Esophagus (tissue), 2 donors: ENCODE measurements around the gene HNRNPLL. TPM values are rescaled to one million over a fixed set of nuclear protein-coding genes. Genes with fewer than 3 reads are reported as not detected.
"Not testable (repeated sequence)": the region's sequence is repeated elsewhere in the genome, so short reads cannot be mapped to it uniquely, and the experiment has no call there.

Experiments used
- H3K27ac ChIP-seq, 2 donors: one replicate each; pipeline ENCODE4 v1.5.1; 2013; ENCODE audit warnings: low read depth in 2 of 2, mild to moderate bottlenecking in 2 of 2, inconsistent platforms in 1 of 2, low read length in 1 of 2, moderate library complexity in 1 of 2
- H3K27me3 ChIP-seq, 2 donors: one replicate each; pipeline ENCODE4 v1.6.1; 2013; ENCODE audit warnings: low read length in 2 of 2, control low read depth in 1 of 2, mild to moderate bottlenecking in 1 of 2; ENCODE audit not compliant: insufficient read depth in 2 of 2, control insufficient read depth in 1 of 2
- H3K36me3 ChIP-seq, 2 donors: one replicate each; pipeline ENCODE4 v1.6.1; 2013; ENCODE audit warnings: low read length in 1 of 2; ENCODE audit not compliant: control insufficient read depth in 2 of 2, insufficient read depth in 2 of 2
- H3K4me1 ChIP-seq, 2 donors: one replicate each; pipeline ENCODE4 v1.6.1; 2013; ENCODE audit warnings: low read length in 1 of 2; ENCODE audit not compliant: control insufficient read depth in 2 of 2, insufficient read depth in 2 of 2
- H3K4me3 ChIP-seq, 2 donors: one replicate each; pipeline ENCODE4 v1.5.1; 2013; ENCODE audit warnings: low read length in 2 of 2, mild to moderate bottlenecking in 2 of 2, low read depth in 1 of 2, moderate library complexity in 1 of 2
- H3K9me3 ChIP-seq, 2 donors: one replicate each; pipeline ENCODE4 v1.6.1; 2013; ENCODE audit warnings: mild to moderate bottlenecking in 2 of 2, low read depth in 1 of 2, low read length in 1 of 2, moderate library complexity in 1 of 2; ENCODE audit not compliant: control insufficient read depth in 2 of 2, insufficient read depth in 1 of 2
- WGBS, 2 donors: extraction: QIAGEN DNeasy Blood & Tissue Kit; methylation state at CpG; one replicate each; pipeline ENCODE4 v1.1.7; 2013; 5-methylcytosine and 5-hydroxymethylcytosine counted together
- polyA plus RNA-seq, 2 donors: library from polyadenylated mRNA; stranded (reverse); fragments of 200-250 nt; gene quantifications; one replicate each; pipeline ENCODE4 v1.2.3, GENCODE V29; 2013
- donor health status: healthy with polysubstance abuse.
- donor health status: Bipolar disorder and iron deficiency.

The HNRNPLL gene
- polyA plus RNA-seq = 1 to 10 TPM; 5.4 to 9.6 TPM

DNA sequence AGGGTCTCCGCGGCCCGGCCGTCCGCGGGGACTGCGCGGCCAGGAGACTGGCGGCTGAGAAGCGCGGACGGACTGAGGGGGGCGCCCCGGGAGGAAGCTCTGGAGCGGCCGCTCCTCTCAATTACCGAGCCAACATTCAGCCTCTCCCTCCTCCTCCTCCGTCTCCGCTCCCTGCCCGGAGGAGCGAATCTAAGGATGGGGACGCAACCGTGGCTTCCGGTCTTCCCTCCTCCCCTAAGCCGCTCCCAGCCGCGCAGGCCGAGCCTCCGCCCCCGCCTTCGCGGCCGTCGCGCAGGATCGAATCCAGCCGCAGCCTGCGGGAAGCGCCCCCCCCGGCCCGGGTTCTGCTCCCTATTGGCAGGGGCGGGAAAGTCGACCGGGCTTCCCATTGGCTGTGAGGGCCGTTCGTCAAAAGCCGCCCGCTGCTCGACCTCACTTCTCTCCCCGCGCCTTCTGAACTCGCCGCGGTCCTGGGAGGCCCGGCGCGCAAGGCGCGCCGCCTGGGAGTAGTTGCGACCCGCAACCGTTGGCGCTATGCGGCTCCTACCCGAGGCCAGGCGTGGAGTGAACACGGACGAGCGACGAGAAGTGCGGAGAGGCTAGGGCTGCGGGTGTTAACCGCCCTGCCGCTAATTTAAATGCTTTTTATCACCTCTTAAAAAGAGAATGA lies at the start of gene HNRNPLL:
Gene HNRNPLL (minus strand): TSS at position 197 of the 670 bp plus-strand sequence. CDS start 302 bp downstream, outside the sequence.
- Histone ChIP-seq H3K4me1 (peaks cover 0 to 3% of the 10 kb centered on the region in 2 donors), H3K27me3 (no peaks in the 10 kb centered on the region), H3K4me3 (peak within 1 kb of the TSS; percentile 84 to 93), H3K27ac (peak within 1 kb of the TSS; percentile 94 to 98), H3K36me3 (no peaks in the 10 kb centered on the region), H3K9me3 (no peaks in the 10 kb centered on the region)
- WGBS, 2 donors = 0% methylated on average over 69 to 75 of the region's 75 CpGs

DNA sequence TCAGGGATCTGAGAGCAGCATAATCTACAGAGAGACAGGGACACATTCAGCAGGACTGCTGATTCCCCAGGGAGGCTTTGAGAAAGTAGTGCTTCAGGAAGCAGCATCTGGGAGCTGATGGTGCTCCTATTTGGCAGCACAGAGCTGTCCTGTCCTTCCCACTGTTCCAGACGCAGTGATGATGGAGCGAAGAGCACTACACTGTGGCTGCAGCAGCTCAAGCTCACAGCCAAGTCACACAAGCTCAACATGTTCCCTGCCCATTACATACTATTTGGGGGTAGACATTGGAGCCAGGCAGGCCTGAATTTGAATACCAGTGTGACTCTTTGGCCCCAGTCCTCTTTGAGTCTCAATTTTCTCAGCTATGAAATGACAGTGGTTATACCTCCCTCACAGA lies 48.0 kb upstream of the HNRNPLL start:
- Histone ChIP-seq H3K4me1 (no peaks in the 10 kb centered on the region), H3K4me3 (no peak overlapping the region), H3K36me3 (no peaks in the 10 kb centered on the region), H3K9me3 (no peaks in the 10 kb centered on the region), H3K27me3 (no peaks in the 10 kb centered on the region), H3K27ac (no peak overlapping the region)
- 98 to 100% methylated on average over 2 of the region's 2 CpGs for WGBS, 2 donors

DNA sequence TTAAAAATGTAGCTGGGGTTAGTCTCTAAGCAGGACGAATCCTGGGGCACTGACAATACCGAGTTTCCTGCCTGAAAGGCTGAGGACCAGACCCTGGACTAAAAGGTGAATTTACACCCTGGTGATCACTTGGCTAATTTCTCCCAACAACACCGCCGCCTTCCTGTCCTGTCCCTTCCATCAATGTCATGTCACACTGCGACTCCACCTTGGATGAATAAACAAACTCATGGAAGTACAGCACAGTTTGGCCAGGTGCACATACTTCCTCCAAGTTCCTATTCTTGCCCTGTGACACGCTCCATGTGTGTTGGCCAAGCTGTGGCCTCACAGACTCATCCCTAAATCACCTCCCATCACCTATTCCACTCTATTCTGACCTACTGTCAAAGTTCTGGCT lies 47.3 kb upstream of the HNRNPLL start:
- H3K4me1 ChIP-seq = no peaks in the 10 kb centered on the region
- H3K27me3 ChIP-seq = no peaks in the 10 kb centered on the region
- H3K36me3 ChIP-seq = no peaks in the 10 kb centered on the region
- no peak overlapping the region for H3K4me3 ChIP-seq
- no peak overlapping the region for H3K27ac ChIP-seq
- no peaks in the 10 kb centered on the region for H3K9me3 ChIP-seq
- WGBS, 2 donors = 81 to 89% methylated on average over 6 of the region's 6 CpGs

DNA sequence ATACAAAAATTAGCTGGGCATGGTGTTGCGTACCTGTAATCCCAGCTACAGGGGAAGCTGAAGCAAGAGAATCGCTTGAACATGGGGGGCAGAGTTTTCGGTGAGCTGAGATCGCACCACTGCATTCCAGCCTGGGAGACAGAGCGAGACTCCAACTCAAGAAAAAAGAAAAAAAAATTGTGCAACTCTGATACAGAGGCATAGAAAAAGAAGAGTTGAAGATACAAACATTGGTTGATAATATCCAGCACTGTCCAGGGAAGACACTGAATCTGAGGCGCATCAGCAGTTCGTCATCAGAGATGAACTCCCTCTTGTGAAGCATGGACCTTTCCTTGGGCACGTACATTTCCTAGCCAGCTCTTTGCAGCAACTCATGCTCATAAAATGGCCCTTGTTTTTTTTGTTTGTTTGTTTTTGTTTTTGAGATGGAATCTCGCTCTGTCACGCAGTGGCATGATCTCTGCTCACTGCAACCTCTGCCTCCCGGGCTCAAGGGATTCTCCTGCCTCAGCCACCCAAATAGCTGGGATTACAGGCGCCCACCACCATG lies 46.5 kb upstream of the HNRNPLL start:
- Histone ChIP-seq H3K36me3 (no peaks in the 10 kb centered on the region), H3K27me3 (no peaks in the 10 kb centered on the region), H3K27ac (no peak overlapping the region), H3K4me1 (no peaks in the 10 kb centered on the region), H3K9me3 (no peaks in the 10 kb centered on the region), H3K4me3 (no peak overlapping the region)
- 97% methylated on average over 12 of the region's 12 CpGs for WGBS, 2 donors

DNA sequence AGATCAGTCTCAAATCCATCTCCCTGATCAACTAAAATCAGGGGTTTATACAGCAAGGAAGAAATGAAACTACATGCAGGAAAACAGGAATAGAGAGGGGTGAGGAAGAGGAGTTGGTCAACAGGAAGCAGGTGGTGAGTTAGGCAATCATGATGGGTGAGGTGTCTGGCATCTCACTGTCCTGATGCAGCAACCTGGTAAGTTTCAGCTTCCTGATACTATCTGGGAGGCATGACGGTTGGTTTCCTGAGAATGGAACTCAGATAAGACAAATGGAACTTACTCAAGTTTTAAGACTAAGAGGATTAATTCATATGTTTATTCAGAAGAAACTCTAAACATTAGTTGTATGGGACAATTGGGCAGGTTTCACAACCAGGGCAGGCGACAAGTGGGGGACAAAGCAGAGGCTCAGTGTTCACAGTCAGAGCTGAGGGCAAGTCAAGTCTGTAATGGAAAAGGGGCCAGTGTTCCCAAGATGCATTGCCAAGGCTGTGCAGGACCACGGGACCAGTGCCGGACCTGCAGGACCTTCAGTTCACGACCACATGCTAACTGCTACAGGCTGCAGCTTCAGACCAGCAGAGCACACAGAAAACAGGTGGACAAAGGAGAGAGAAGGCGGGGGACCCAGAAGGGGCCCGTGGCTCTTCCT lies 45.5 kb upstream of the HNRNPLL start:
- no peaks in the 10 kb centered on the region for H3K9me3 ChIP-seq
- H3K27ac ChIP-seq = no peak overlapping the region
- no peaks in the 10 kb centered on the region for H3K36me3 ChIP-seq
- WGBS, 2 donors = 82 to 84% methylated on average over 7 of the region's 7 CpGs
- no peak overlapping the region for H3K4me3 ChIP-seq
- no peaks in the 10 kb centered on the region for H3K4me1 ChIP-seq
- no peaks in the 10 kb centered on the region for H3K27me3 ChIP-seq

DNA sequence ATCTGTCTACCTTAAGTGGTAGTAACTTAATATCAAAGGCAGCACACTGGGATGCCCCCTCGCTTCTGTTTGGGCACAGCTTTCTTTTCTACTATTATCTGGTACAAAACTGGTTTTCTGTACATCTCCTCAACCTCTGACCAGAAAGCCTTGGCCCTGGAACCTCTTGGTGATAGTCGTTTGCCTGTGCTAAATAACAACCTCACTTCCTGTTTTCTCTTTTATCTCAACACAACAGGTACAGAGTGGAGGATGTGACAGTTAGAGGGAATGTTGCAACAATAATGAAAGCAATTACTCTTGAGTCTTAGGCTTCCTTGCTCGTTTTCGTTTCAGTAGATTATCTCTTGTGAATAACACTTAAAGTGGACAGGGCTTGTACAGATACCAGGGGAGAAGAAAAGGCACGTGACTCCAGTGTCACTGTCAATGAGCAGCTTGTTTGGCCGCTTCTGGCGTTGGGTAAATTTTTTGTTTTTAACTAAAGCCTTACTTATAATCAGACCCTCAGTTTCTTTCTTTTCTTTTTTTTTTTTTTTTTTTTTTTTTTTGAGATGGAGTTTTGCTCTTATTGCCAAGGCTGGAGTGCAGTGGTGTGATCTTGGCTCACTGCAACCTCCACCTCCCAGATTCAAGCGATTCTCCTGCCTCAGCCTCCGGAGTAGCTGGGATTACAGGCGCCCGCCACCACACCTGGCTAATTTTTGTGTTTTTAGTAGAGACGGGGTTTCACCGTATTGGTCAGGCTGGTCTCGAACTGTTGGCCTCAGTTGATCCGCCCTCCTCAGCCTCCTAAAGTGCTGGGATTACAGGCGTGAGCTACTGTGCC lies 41.2 kb upstream of the HNRNPLL start:
- not testable (repeated sequence) for H3K4me1 ChIP-seq, H3K27me3 ChIP-seq, H3K36me3 ChIP-seq, H3K4me3 ChIP-seq, H3K27ac ChIP-seq, H3K9me3 ChIP-seq
- 85 to 88% methylated on average over 16 of the region's 16 CpGs for WGBS, 2 donors

DNA sequence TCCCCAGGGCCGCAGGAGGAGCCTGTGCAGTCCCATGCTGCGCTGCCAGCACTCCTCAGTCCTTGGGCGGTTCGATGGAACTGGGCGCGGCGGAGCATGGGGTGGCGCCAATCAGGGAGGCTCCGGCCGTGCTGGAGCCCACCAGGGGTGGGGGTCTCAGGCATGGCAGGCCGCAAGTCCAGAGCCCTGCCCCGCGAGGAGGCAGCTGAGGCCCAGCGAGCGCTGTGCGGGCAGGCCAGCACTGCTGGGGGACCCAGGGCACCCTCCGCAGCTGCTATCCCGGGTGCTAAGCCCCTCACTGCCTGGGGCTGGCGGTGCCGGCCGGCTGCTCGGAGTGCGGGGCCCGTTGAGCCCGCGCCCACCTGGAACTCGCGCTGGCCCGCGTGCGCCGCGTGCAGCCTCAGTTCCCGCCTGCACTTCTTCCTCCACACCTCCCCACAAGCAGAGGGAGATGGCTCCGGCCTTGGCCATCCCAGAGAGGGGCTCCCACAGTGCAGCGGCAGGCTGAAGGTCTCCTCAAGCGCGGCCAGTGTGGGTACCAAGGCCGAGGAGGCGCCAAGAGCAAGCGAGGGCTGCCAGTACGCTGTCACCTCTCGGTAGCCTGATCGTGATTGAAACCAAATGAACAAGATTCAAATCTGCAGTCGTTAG lies 40.4 kb upstream of the HNRNPLL start:
- Histone ChIP-seq H3K9me3 (no peaks in the 10 kb centered on the region), H3K36me3 (no peaks in the 10 kb centered on the region), H3K4me1 (no peaks in the 10 kb centered on the region), H3K27me3 (no peaks in the 10 kb centered on the region), H3K27ac (no peak overlapping the region), H3K4me3 (no peak overlapping the region)
- WGBS, 2 donors = 97% methylated on average over 38 to 45 of the region's 45 CpGs

DNA sequence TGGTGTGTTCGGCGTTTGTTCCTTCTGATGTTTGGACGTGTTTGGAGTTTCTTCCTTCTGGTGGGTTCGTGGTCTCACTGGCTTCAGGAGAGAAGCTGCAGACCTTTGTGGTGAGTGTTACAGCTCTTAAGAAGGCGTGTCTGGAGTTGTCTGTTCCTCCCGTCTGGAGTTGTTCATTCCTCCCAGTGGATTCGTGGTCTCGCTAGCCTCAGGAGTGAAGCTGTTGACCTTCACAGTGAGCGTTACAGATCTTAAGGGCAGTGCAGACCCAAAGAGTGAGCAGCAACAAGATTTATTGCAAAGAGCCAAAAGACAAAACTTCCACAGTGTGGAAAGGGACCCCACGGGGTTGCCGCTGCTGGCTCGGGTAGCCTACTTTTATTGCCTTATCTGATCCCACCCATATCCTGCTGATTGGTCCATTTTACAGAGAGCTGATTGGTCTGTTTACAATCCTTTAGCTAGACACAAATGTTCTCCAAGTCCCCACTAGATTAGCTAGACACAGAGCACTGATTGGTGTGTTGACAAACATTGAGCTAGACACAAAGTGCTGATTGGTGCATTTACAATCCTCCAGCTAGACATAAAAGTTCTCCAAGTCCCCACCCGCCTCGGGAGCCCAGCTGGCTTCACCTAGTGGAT lies 39.8 kb upstream of the HNRNPLL start:
- not testable (repeated sequence) for H3K27me3 ChIP-seq, H3K9me3 ChIP-seq, H3K27ac ChIP-seq, H3K4me3 ChIP-seq, H3K4me1 ChIP-seq, H3K36me3 ChIP-seq
- WGBS, 2 donors = 90 to 92% methylated on average over 14 of the region's 14 CpGs

DNA sequence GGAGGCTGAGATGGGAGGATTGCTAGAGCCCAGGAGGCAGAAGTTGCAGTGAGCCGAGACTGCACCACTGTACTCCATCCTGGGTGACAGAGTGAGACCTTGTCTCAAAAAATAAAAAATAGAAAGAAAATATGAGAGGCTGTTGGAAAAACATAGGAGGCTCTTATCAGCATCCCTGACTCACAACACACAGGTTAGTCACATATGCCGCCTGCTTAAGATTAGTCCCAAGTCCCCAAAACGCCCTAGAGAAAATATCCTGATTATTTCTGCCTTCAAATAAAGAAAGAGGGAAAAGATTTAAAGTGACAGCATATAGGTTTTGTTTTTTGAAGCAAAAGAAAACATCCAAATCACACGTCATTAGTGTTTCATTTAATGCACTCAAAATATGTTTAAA lies 33.3 kb upstream of the HNRNPLL start:
- no peaks in the 10 kb centered on the region for H3K36me3 ChIP-seq
- no peaks in the 10 kb centered on the region for H3K9me3 ChIP-seq
- no peaks in the 10 kb centered on the region for H3K4me1 ChIP-seq
- H3K4me3 ChIP-seq = no peak overlapping the region
- no peak overlapping the region for H3K27ac ChIP-seq
- 87 to 88% methylated on average over 4 of the region's 4 CpGs for WGBS, 2 donors
- no peaks in the 10 kb centered on the region for H3K27me3 ChIP-seq
